ENCODE results near the gene GPR132.

The GPR132 gene

DNA sequence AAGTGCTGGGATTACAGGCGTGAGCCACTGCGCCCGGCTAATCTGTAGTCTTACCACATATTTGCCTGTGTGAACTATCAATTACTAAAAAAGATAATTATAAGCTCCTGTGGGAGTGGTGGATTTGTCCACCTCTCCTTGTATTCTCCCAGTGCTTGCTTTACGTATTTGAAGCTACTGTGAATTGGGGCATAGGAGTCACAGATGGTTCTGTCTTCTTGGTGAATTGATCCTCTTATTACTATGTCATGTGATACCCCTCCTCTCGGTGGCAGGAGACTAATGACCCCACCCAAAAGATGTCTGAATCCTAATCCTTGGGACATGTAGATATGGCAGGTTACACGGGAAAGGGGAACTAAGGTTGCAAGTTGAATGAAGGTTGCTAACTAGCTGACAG, 11.8 kb downstream of the GPR132 start:
- DNase-seq (ENCODE audit: low read depth), result no peak
- H3K4me3 ChIP-seq (replicated peaks; ENCODE audit: low read depth, low read length), result no peak overlapping the region
- TF ChIP-seq, protein P1, sequence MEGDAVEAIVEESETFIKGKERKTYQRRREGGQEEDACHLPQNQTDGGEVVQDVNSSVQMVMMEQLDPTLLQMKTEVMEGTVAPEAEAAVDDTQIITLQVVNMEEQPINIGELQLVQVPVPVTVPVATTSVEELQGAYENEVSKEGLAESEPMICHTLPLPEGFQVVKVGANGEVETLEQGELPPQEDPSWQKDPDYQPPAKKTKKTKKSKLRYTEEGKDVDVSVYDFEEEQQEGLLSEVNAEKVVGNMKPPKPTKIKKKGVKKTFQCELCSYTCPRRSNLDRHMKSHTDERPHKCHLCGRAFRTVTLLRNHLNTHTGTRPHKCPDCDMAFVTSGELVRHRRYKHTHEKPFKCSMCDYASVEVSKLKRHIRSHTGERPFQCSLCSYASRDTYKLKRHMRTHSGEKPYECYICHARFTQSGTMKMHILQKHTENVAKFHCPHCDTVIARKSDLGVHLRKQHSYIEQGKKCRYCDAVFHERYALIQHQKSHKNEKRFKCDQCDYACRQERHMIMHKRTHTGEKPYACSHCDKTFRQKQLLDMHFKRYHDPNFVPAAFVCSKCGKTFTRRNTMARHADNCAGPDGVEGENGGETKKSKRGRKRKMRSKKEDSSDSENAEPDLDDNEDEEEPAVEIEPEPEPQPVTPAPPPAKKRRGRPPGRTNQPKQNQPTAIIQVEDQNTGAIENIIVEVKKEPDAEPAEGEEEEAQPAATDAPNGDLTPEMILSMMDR (IDR thresholded peaks at IDR 0.05; ENCODE audit: low read length, missing control alignments), result no peak

DNA sequence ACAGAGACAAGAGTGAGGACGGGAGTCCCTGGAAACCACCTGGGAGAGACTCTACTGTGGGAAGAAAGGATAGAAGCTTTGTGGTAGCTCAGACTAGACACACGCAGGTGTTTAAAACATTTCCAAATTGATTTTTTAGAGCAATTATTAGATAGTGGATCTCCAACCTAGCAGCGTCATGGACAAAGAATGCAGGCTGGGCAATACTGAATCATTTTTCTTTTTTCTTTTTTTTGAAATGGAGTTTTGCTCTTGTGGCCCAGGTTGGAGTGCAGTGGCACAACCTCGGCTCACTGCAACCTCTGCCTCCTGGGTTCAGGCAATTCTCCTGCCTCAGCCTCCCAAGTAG, 13.1 kb downstream of the GPR132 start:
- no peak overlapping the region for H3K4me3 ChIP-seq (replicated peaks; ENCODE audit: low read depth, low read length)
- TF ChIP-seq, protein P1 (IDR thresholded peaks at IDR 0.05; ENCODE audit: low read length, missing control alignments), result no peak
- DNase-seq (ENCODE audit: low read depth), result no peak

DNA sequence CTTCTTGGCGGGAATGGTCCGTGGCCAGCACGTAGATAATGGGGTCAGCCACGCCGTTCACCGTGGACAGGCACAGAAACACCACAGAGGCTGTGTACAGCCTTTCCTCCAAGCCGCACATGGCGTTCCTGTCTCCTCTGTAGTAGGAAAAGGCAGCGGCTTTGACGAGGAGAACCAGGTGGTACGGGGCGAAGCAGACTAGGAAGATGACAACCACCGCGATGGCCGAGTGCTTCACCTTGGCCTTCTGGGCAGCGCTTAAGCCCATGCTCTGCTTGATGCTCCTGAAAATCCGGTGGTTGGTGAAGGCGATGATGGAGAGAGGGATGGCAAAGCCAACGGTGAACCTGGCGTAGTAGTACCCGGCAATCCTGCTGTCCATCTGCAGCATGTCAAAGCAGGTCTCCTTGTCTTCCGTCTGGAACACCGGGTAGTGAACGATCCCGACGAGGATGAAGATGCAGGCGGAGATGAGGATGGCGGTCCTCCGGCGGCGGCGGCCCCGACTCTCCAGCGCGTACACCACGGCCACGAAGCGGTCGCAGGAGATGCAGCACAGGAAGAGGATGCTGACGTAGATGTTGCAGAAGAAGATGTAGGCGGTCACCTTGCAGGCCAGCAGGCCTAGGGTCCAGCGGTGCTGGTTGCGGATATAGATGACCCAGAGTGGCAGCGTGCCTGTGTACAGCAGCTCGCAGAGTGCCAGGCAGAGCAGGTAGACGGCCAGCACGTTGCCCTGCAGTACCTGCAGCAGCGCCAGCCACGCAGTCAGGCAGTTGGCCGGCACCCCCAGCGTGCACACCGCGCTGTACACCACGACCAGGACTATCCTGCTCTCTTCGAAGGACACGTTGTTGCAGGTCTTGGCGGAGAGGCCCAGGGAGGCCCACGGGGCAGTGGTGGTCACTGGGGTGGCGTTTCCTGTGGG, 13.8 kb downstream of the GPR132 start:
- H3K4me3 ChIP-seq (replicated peaks; ENCODE audit: low read depth, low read length), result no peak overlapping the region
- TF ChIP-seq, protein P1 (IDR thresholded peaks at IDR 0.05; ENCODE audit: low read length, missing control alignments), result no peak
- no peak for DNase-seq (ENCODE audit: low read depth)

DNA sequence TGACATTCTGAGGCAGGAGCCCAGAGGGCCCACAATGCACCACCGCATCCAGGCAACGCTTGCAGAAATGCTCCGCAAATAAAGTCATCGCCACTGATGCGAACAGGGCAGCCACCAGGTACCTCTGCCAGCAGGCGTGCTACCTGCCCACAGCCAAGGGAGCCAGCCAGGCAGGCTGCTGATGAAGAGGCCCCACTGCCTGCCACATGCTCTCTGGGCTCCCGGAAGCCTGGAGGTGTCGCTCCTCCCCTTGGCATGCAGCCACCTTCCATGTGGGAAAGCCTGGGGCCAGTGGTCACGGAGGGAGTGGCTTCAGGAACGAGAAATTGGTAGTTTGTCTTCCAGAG, 14.7 kb downstream of the GPR132 start:
- no peak overlapping the region for H3K4me3 ChIP-seq (replicated peaks; ENCODE audit: low read depth, low read length)
- peak; percentile 48 for DNase-seq (ENCODE audit: low read depth)
- TF ChIP-seq, protein P1 (IDR thresholded peaks at IDR 0.05; ENCODE audit: low read length, missing control alignments), result no peak

DNA sequence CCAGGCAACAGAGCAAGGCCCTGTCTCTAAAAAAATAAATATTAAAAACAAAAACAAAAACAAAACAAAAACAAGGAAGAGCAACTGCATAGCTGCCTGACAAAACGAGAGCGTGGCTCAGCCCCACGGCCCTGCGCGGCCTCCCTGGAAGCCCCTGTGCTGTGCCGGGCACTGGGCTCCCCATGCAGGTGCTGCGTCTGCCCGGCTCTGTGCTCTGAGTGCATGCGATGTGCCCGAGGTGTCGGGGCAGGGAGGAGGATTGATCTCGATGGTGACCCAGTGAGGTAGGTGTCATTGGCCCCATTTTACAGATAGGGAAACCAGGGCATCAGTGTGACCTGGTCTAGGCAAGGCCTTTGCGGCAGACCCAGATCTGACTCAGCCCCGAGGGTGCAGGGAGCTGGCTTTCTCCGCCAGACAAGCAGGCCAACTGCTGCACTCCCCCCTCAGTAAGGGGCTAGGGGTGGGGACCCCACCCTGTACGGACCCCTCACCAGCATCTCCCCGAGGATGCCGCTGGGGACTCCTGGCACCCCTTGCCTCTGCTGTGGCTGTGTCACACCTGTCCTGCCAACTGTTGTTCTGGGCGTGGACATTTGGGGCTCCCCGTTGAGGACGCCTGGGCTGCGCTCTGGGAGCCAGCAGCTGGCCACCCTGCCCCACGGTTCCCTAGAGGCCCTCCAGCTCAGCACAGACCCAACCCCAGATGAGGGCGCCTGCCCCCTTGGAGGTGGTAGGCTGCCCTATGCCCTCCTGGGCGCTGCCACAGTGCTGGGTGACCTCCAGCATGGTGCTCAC, 15.3 kb downstream of the GPR132 start:
- DNase-seq (ENCODE audit: low read depth), result no peak
- TF ChIP-seq, protein P1 (IDR thresholded peaks at IDR 0.05; ENCODE audit: low read length, missing control alignments), result no peak
- no peak overlapping the region for H3K4me3 ChIP-seq (replicated peaks; ENCODE audit: low read depth, low read length)

DNA sequence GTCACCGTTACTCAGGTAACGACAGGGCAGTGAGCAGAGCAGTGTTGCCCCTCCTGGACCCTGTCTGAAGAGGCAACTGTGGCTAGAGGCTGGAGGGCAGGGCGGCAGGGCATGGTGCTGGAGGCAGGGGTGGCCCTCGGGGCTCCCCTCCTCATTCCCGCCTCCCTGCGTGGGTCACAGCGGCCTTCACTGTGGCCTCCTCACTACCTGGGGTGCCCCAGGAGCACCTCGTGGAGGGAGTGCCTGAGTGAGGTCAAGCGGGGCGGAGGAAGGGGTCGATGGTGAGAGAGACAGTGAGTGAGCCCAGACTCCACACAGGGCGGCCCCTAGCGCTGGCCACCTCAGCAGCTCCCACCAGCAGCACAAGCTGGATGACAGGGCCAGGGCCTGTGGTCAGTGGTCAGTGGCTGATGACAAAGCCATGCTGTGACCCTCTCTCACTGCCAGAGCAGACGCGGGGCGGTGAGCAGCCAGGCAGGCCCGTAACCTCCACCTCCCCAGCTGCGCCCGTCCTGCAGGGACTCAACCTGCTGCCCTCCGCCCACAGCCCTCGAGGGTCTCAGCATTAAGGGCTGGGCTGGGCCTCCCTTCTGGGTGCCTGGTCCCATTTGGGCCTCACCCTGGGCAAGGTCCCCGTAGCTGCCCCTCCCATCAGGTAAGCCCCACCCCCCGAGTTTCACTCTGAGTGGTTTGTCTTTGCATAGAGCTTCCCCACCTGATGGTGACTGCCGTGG, 17.8 kb downstream of the GPR132 start:
- TF ChIP-seq, protein P1 (IDR thresholded peaks at IDR 0.05; ENCODE audit: low read length, missing control alignments), result no peak
- no peak overlapping the region for H3K4me3 ChIP-seq (replicated peaks; ENCODE audit: low read depth, low read length)
- no peak for DNase-seq (ENCODE audit: low read depth)
